K562 (cell line): ENCODE data around the gene PPAN. TPM values are rescaled to one million over a fixed set of nuclear protein-coding genes. Genes with fewer than 3 reads are reported as not detected.

Experiments used
- BCL6 ChIP-seq: fragments of 250-450 bp; sonication (Bioruptor Pico); IDR thresholded peaks from 2 replicates; pipeline ENCODE4 v1.4.0; 2020
- CLOCK ChIP-seq: fragments of 250-450 bp; sonication (Bioruptor Pico); IDR thresholded peaks from 2 replicates; pipeline ENCODE4 v1.4.0; 2020; ENCODE audit warnings: mild to moderate bottlenecking, moderate library complexity, borderline replicate concordance
- ESRRA ChIP-seq: fragments of 450-650 bp; IDR thresholded peaks from 2 replicates; pipeline ENCODE4 v1.6.1; 2014; ENCODE audit warnings: low read depth, mild to moderate bottlenecking, moderate library complexity, borderline replicate concordance
- EWSR1 ChIP-seq: fragments of 450-650 bp; IDR thresholded peaks from 2 replicates; pipeline ENCODE4 v1.6.1; 2018; ENCODE audit warnings: borderline replicate concordance, mild to moderate bottlenecking, low read depth, moderate library complexity; ENCODE audit not compliant: partially characterized antibody
- MTA2 ChIP-seq: fragments of 450-650 bp; IDR thresholded peaks from 2 replicates; pipeline ENCODE4 v1.6.1; 2016; ENCODE audit warnings: low read depth
- MYNN ChIP-seq, 2 experiments: sonication (generic); formaldehyde crosslinking in 1 of 2; IDR thresholded peaks; 2 replicates each; pipeline versions ENCODE4 v1.5.0 to v1.6.1; 2016 to 2020; ENCODE audit warnings: antibody characterized with exemption in 1 of 2, missing genetic modification reagents in 1 of 2
- PCBP2 ChIP-seq: fragments of 200-400 bp; formaldehyde crosslinking; IDR thresholded peaks from 2 replicates; pipeline ENCODE4 v1.6.1; 2018; ENCODE audit warnings: low read length, low read depth, mild to moderate bottlenecking, moderate library complexity; ENCODE audit not compliant: poor library complexity, severe bottlenecking
- POLR2AphosphoS5 ChIP-seq: IDR thresholded peaks from 2 replicates; pipeline ENCODE4 v1.6.1; 2011; ENCODE audit warnings: mild to moderate bottlenecking, low read depth, low read length, moderate library complexity; ENCODE audit not compliant: control insufficient read depth, insufficient read depth
- POLR2G ChIP-seq: fragments of 200-400 bp; formaldehyde crosslinking; IDR thresholded peaks from 2 replicates; pipeline ENCODE4 v1.6.1; 2017; ENCODE audit warnings: low read depth, mild to moderate bottlenecking, antibody characterized with exemption, low read length, moderate library complexity
- RBM14 ChIP-seq: fragments of 200-400 bp; formaldehyde crosslinking; IDR thresholded peaks from 2 replicates; pipeline ENCODE4 v1.6.1; 2018; ENCODE audit warnings: low read depth, mild to moderate bottlenecking, low read length, moderate library complexity, borderline replicate concordance; ENCODE audit not compliant: insufficient read depth
- RERE ChIP-seq: sonication (generic); formaldehyde crosslinking; IDR thresholded peaks from 2 replicates; pipeline ENCODE4 v1.8.0; 2023; ENCODE audit warnings: missing genetic modification reagents, mild to moderate bottlenecking, borderline replicate concordance
- SNAPC5 ChIP-seq: fragments of 250-450 bp; sonication (Bioruptor Pico); IDR thresholded peaks from 2 replicates; pipeline ENCODE4 v1.8.0; 2021; ENCODE audit warnings: moderate library complexity, mild to moderate bottlenecking, inconsistent platforms
- TAF15 ChIP-seq: fragments of 200-400 bp; formaldehyde crosslinking; IDR thresholded peaks from 2 replicates; pipeline ENCODE4 v1.6.1; 2017; ENCODE audit warnings: mild to moderate bottlenecking, low read depth, low read length, moderate library complexity
- TCF7L2 ChIP-seq: fragments of 150-350 bp; IDR thresholded peaks from 2 replicates; pipeline ENCODE4 v1.6.1; 2016; ENCODE audit warnings: low read depth, mild to moderate bottlenecking, low read length, moderate library complexity
- XRCC5 ChIP-seq: fragments of 200-400 bp; formaldehyde crosslinking; IDR thresholded peaks from 2 replicates; pipeline ENCODE4 v1.6.1; 2017; ENCODE audit warnings: low read depth, mild to moderate bottlenecking, low read length
- ZKSCAN3 ChIP-seq: fragments of 250-450 bp; sonication (Bioruptor Pico); IDR thresholded peaks from 2 replicates; pipeline ENCODE4 v1.4.0; 2020
- ZKSCAN8 ChIP-seq: fragments of 200-800 bp; sonication (Bioruptor generic); IDR thresholded peaks from 2 replicates; pipeline ENCODE4 v1.6.1; 2016; ENCODE audit warnings: missing genetic modification characterization, missing compliant biosample characterization
- ZNF408 ChIP-seq: fragments of 250-450 bp; sonication (Bioruptor Pico); IDR thresholded peaks from 2 replicates; pipeline ENCODE4 v1.4.0; 2020; ENCODE audit warnings: low read depth, mild to moderate bottlenecking, moderate library complexity
- ZNF41 ChIP-seq: fragments of 250-450 bp; sonication (Bioruptor Pico); conservative IDR thresholded peaks from 2 replicates; pipeline ENCODE4 v1.4.0; 2020; ENCODE audit warnings: mild to moderate bottlenecking
- ZNF77 ChIP-seq: fragments of 250-450 bp; sonication (Bioruptor Pico); IDR thresholded peaks from 2 replicates; pipeline ENCODE4 v1.5.0; 2020
- polyA plus RNA-seq, 8 experiments: library from polyadenylated mRNA; depleted of rRNA in 4 of 8; stranded (reverse) in 5 of 8; unstranded in 3 of 8; fragments of >200 nt; fragmentation: Nextera tagmentation in 2 of 8; fragmentation: Illumina TruSeq in 1 of 8; extraction: Ambion mirVana in 2 of 8; extraction: Trizol in 1 of 8; gene quantifications; 2 replicates each; pipeline versions ENCODE4 v1.2.1 to v1.2.3, GENCODE V29; 2011 to 2014; ENCODE audit warnings: inconsistent platforms in 1 of 8, missing spikeins in 1 of 8
- total RNA-seq, 7 experiments: library from RNA; depleted of rRNA in 6 of 7; stranded (reverse); fragments of >200 nt in 6 of 7; fragmentation: Illumina TruSeq in 2 of 7; extraction: Trizol in 2 of 7; gene quantifications; 2 replicates each; pipeline versions ENCODE4 v1.2.1 to v1.2.3, GENCODE V29; 2011 to 2021; ENCODE audit warnings: low replicate concordance in 1 of 7

PPAN gene
- total and polyA plus RNA-seq, 9 of the 15 experiments (the other 6 are each of a cell fraction or from before 2014, with no cell fraction given), result 2.2 to 129 (median 59.1) TPM

GRCh38 chr19:10112037-10112761 lies 6.0 kb downstream of the PPAN start (continued):
- TF ChIP-seq RERE (no peak), MTA2 (no peak), ZKSCAN8 (CRISPR knock-in tag) (no peak), ZNF41 (CRISPR knock-in tag) (no peak), TAF15 (no peak), BCL6 (CRISPR knock-in tag) (no peak), XRCC5 (no peak), CLOCK (CRISPR knock-in tag) (no peak), ZNF408 (no peak), ZNF77 (peak; percentile 79; the same call in 1 of the 2 replicates), RBM14 (no peak), MYNN (IDR thresholded peaks at IDR 0.05) (peak; percentile 61), MYNN (CRISPR knock-in tag; IDR thresholded peaks at IDR 0.05) (no peak), PCBP2 (no peak), EWSR1 (no peak), TCF7L2 (no peak), POLR2AphosphoS5 (no peak), ZKSCAN3 (CRISPR knock-in tag) (no peak), ESRRA (no peak), SNAPC5 (CRISPR knock-in tag) (no peak), POLR2G (peak; percentile 45)
